GM19238 (cell line): ENCODE data around the gene DDT.
"Not testable (repeated sequence)": the region's sequence is repeated elsewhere in the genome, so short reads cannot be mapped to it uniquely, and the experiment has no call there.

ENCODE experiments used
- DNase-seq: peaks from one replicate; pipeline ENCODE4 v3.0.0; 2011; ENCODE audit warnings: low spot score; ENCODE audit not compliant: insufficient read length

DDT gene

GRCh38 chr22:23974345-23974744, at the start of gene DDT:
Gene DDT (minus strand): TSS chr22:23974441. CDS start chr22:23974414, 27 bp downstream.
- not testable (repeated sequence) for DNase-seq

GRCh38 chr22:24023204-24023789, 49.1 kb upstream of the DDT start:
- no peak for DNase-seq

GRCh38 chr22:24021304-24021703, 47.1 kb upstream of the DDT start:
- no peak for DNase-seq

GRCh38 chr22:24016156-24016555, 41.9 kb upstream of the DDT start:
- no peak for DNase-seq

GRCh38 chr22:24011735-24012068, 37.5 kb upstream of the DDT start:
- no peak for DNase-seq

GRCh38 chr22:24010018-24010391, 35.8 kb upstream of the DDT start:
- no peak for DNase-seq

- no peak for DNase-seq
Measured at GRCh38 chr22:24009227-24010017, 35.2 kb upstream of the DDT start.

GRCh38 chr22:24008381-24009226, 34.4 kb upstream of the DDT start:
- no peak for DNase-seq

- no peak for DNase-seq
Measured at GRCh38 chr22:24008022-24008283, 33.7 kb upstream of the DDT start.

- no peak for DNase-seq
Measured at GRCh38 chr22:24007253-24008021, 33.2 kb upstream of the DDT start.

- DNase-seq: no peak
Measured at GRCh38 chr22:24006914-24007214, 32.6 kb upstream of the DDT start.

GRCh38 chr22:24006207-24006913, 32.1 kb upstream of the DDT start:
- no peak for DNase-seq

- DNase-seq: no peak
Measured at GRCh38 chr22:24005201-24005600, 31.0 kb upstream of the DDT start, which contains the start of gene GSTT4. Gene GSTT4 (minus strand): TSS chr22:24005453. CDS start chr22:24005356, 97 bp downstream.

GRCh38 chr22:24003887-24004286, 29.6 kb upstream of the DDT start:
- no peak for DNase-seq

GRCh38 chr22:24002851-24003250, 28.6 kb upstream of the DDT start:
- no peak for DNase-seq

GRCh38 chr22:24002272-24002671, 28.0 kb upstream of the DDT start:
- no peak for DNase-seq

GRCh38 chr22:24001314-24001713, 27.1 kb upstream of the DDT start:
- no peak for DNase-seq

GRCh38 chr22:23999779-24000178, 25.5 kb upstream of the DDT start:
- not testable (repeated sequence) for DNase-seq

- no peak for DNase-seq
Measured at GRCh38 chr22:23997092-23997491, 22.9 kb upstream of the DDT start.

GRCh38 chr22:23993581-23994177, 19.4 kb upstream of the DDT start:
- DNase-seq: not testable (repeated sequence)

GRCh38 chr22:23993080-23993479, 18.8 kb upstream of the DDT start:
- not testable (repeated sequence) for DNase-seq
